ENCODE measurements around the gene TANGO2.

The TANGO2 gene

DNA sequence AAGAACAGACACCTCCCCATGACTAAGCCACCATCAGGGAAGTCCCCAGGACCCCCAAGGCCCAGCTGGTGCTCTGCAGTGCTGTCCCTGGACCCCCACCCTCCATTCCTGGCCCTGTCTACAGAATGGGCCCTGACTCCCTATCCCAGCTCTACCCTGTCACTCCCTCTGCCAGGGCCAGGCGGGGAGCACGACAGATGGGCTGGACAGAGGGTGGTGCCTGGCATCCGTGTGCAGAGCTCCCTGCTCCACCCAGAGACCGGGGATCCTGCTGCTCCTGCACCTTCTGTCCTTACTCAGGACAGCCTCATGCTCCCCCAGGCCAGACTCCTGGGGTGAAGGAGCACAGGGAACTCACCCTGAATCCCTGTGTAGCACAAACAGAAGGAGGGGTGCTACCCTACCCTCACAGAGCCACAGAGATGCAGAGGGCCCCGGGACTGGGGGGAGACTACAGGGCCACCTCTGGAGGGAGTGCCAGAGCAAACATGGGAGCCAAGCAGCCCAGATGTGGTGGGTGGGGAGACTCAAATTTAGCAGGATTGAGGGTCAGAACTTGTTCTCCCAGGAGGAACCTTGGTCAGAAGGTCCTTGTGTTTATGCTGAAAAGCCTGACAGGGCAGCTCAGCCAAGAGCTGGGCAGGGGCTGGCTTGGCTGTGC, 6.3 kb upstream of the TANGO2 start:
- no peak for DNase-seq

DNA sequence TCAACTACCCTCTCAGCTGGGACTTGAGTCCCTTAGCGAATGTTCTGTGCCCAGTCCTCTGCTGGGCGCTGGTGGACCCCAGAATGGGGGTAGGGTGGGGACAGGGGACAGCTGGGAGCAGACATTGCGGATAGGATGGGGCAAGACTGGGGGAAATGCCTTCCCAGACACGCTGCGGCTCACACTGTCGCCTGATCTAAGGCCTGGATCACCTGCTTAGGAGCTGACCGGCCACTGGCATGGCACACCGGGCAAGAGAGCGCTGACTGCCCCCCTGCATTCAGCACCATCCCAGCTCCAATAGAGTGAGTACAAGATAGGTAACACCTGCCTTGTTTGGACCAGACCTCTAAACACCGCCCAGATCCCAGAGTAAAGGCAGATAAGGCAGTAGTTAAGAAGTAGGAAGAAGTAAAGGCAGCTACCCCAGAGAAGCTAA, 5.7 kb upstream of the TANGO2 start:
- DNase-seq: no peak

GRCh38 chr22:20015971-20016733, 4.8 kb upstream of the TANGO2 start:
- peak; percentile 10 for DNase-seq

GRCh38 chr22:20016734-20017621, 3.9 kb upstream of the TANGO2 start, which contains the start of gene ARVCF:
ARVCF (minus strand) TSS chr22:20016823; CDS start chr22:19990794, 26,029 bp downstream.
- DNase-seq: peak; percentile 90

- no peak for DNase-seq
Measured at GRCh38 chr22:20017622-20017958, 3.3 kb upstream of the TANGO2 start.

GRCh38 chr22:20018001-20018400, 2.9 kb upstream of the TANGO2 start:
- DNase-seq: no peak

DNA sequence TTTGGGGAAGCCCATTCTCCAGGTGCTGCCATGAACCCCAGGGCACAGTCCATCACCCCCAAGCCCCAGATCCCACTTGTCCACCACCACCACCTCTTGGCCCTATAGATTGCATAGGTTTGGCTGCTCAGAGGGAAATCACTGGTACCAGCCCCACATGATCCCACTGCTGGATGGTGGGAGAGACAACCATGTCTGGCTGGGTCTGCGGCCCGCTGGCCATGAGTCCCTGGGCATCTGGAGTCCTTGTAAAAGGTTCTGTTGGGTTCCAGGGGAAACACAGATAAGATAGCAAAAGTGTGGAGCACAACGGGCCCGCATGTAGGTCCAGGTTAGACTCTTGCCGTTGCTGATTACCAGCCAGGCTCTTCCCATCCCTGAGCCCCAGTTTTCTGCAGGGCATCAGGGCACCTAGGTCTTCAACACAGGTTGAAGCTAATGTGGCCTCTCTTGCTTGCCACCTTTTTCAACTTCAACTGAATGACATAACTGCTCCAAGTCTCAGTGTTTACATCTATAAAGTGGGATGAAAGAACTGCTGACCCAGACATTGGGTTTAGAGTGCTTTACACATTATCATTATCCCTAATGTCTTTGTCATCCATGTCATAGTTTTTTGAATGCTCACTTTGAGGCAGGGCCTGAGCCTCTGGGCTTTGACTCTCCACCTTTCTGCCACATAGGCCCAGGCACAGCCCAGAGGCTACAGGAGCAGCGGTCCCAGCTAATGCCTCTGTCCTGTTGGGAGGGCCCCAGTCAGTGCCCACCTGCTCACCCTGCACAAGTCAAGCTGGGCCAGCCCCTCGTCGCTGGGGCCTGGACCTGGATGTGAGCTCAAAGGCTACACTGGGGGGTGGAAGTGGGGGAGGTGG, 1.0 kb upstream of the TANGO2 start:
- DNase-seq: no peak

DNA sequence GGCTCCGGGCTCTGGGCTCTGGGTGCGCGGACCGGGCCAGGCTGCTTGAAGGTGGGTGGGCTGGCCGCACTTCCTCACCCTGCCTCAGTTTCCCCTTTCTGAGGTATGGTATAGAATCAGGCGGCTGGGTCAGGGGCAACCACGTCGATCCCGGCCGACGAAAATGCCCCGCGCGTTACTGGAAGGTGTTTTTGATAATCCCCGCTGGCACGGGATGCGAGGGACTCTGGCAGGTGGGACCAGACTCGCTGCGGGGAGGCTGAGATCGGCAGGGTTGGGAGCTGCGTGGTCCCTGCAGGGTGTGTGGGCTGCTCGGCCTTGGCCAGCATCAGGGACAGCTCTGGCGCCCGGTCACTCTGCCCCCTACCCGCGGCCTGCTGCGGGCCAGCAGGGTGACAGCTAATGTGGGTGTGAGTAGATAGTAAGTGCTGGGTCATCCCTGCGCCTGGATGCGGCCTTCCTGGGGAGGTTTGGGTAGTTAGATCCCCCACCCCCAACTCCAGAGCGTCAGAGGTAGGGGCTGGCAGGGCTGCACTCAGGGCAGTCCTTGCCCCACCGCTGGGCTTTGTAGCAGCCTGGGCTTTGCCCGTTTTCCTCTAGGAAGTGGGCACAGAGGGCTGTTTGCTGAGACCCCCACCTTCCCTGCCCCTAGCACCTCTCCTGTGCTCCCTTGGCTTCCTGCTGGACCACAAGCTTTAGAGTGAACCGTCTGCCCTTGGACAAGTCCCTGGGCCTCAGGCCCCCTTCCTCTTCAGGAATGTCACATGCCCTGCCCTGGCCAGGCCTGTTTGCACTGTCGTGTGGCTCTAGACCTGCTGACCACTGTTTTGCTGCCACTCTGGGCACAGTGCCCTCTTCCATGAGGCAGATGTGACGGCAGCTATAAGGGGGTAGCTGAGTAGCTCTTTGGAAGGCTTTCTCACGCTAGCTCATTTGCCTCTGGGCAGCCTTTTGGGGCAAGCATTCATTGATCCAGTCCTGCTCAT, 579 bp downstream of the TANGO2 start:
- DNase-seq: peak; percentile 6

DNA sequence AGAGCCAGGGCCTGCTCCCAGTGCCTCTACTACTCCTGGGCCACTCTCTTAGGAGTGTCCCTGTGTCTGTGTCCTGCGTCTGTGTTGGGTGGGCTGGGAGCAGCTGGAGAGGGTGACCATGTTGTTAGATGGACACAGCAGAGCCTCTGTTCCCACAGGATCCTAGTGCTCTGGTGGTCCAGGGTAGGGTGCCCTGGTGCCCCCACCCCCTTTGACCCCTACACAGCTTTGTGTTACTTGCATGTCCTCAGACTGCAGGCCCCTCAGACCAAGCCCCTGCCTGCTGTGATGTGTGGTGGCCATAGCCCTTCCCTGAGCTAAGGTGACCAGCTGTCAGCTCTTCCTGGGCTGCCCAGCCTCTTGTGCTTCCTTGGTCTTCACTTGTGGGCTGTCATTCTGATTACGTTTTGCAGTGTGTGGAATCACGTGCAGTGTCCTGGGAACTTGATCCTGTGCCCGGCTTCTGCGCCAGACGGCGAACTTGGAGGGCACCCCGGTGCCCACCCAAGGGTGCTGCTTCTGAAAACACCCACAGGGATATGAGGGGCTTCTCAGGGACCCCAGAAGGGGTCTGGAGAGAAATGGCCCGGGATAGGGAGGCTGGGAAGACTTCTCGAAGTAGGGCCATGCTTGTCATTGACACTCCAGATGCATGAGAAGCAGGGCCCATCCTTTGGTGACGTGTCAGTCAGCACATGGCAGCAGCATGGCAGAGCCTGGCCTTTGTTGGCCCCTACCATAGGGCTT, 1.5 kb downstream of the TANGO2 start:
- no peak for DNase-seq

- DNase-seq: no peak
Measured at GRCh38 chr22:20022978-20023613, 2.2 kb downstream of the TANGO2 start.

DNA sequence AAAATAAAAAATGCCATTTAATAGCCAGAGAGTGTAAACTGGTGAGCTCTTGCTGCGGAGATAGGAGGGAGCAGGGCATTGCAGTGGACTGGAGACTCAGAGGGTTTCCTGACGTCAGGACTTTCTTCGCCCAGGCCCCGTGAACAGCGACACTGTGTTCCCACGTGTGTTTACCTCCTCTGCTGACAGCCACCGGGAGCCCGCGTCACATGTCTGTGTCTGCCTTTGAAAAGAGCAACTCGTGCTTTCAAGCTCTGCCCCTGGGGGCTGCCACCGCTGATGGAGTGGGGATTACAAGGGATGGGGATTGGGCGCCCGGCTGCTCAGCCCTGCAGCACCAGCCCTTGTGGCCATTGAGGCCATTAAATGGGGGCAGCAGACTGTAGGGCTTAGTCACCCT, 3.3 kb downstream of the TANGO2 start:
- no peak for DNase-seq

DNA sequence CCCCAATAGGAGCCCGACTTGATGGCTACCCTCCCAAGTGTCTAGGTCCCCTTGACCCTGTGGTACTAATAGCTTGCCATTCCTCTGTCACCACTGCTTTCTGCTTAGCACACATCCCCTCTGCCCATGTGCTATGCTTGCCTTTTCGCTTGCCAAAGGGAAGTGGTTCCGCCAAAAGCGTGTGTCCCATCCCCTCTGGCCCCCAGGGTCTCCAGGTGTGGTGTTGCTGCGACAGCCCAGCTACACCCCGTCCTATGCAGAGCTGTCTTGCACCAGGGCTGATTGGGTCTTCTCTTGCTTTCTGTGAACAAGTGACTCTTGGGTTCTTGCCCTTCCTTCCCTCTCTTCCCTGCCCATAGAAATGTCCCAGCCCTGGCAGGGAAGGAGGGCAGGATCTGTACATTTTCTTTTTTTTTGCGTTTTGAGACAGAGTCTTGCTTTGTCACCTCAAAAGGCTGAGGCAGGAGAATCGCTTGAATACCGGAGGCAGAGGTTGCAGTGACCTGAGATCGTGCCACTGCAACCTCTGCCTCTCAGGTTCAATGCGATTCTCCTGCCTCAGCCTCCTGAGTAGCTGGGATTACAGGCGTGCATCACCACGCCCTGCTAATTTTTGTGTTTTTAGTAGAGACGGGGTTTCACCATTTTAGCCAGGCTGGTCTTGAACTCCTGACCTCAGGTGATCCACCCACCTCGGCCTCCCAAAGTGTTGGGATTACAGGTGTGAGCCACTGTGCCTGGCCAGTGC, 3.9 kb downstream of the TANGO2 start:
- DNase-seq: no peak

DNA sequence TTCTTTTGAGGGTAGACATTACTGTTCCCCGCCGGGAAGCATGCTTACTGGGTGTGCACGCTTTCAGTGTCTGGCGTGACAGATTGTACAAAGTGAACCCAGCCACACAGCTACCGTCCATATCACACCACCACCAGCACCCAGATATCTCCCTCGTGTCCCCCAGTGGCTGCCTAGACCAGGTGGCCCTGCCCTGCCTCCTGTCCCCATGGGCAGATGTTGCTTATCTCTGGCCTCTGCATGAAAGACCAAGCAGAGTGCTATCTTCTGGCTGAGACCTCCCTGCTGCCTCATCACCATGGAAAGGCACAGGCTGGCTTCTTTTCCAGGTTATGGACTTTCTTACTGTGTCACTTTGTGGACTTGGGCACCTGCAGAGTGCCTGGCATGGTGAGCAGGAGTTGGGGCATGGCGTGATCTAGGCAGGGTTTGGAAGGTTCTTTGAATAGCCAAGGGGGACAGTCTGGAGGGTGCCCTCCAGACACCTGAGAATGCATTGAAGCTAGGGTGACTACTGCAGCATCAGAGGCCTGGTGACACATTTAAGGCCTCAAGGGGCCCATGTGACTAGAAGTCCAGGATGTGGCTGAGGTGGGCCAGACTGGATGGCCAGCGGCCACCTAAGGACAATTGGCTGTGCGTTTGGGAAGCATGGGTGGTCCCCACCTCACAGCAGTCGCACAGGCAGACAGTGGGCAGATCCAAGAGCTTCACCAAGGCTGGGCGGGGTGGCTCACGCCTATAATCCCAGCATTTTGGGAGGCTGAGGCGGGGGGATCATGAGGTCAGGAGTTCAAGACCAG, 4.7 kb downstream of the TANGO2 start:
- DNase-seq: no peak

DNA sequence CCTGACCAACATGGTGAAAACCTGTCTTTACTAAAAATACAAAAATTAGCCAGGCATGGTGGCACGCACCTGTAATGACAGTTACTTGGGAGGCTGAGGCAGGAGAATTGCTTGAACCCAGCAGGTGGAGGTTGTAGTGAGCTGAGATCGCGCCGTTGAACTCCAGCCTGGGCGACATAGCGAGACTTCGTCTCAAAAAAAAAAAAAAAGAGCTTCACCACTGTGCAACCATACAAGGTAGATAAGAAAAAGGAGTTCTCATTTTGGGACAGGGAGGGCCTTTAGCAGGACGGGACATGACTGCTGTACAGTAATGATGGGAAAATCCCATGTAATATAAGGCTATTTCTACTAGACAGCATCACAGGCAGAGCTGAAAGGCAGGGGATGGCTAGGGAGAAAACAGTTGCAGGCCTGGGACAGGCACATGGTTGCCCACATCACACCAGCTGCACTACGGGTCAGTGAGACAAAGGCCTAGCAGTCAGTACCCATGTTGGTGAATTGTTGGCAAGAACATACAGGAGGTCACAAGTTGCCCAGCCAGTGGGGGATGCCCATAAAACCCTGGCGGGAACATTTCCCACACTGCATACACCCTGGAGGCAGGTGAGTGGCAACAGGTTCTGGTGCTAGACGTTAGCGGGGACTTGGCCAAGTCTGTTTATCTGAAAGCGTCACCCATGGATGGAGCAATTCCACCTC, 5.4 kb downstream of the TANGO2 start:
- DNase-seq: no peak

GRCh38 chr22:20026996-20027601, 6.2 kb downstream of the TANGO2 start:
- no peak for DNase-seq

- DNase-seq: no peak
Measured at GRCh38 chr22:20027966-20028854, 7.3 kb downstream of the TANGO2 start.

Data from stimulated activated naive CD4-positive, alpha-beta T cell treated with Interleukin-2 at 50 U/mL for 16 hours (primary cell).